GM12878 (cell line): ENCODE data around the gene DENND4C.

Source experiments
- CBFB ChIP-seq: IDR thresholded peaks from 2 replicates; pipeline ENCODE4 v1.6.1; 2016; ENCODE audit warnings: antibody characterized with exemption, low read depth
- CREM ChIP-seq: IDR thresholded peaks from 2 replicates; pipeline ENCODE4 v1.6.1; 2014; ENCODE audit warnings: antibody characterized with exemption, low read depth
- POLR2AphosphoS5 ChIP-seq: IDR thresholded peaks from 2 replicates; pipeline ENCODE4 v1.6.1; 2011; ENCODE audit warnings: mild to moderate bottlenecking, low read length, inconsistent platforms
- SUZ12 ChIP-seq: fragments of 200-600 bp; sonication (generic); IDR thresholded peaks from one replicate; pipeline ENCODE4 v1.6.1; 2018; ENCODE audit warnings: antibody characterized with exemption, mild to moderate bottlenecking; ENCODE audit not compliant: unreplicated experiment

DNA sequence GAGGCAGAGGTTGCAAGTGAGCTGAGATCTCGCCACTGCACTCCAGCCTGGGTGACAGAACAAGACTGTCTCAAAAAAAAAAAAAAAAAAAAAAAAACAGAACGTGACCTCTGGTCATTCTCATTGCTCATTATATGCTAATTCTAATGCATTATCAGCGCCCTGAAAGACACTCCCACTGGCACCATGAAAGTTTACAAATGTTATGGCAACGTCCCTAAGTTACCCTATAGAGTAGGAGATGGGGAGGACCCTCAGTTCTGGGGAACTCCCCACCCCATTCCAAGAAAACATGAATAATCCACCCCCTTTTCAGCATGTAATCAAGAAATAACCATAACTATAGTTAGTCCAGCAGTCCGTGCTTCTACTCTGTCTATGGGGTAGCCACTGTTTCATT lies 48.9 kb upstream of the DENND4C start:
- TF ChIP-seq SUZ12 (no peak), POLR2AphosphoS5 (no peak), CBFB (no peak), CREM (no peak)
